Transverse colon (tissue), 4 donors: ENCODE results near the gene HS2ST1. TPM values are rescaled to one million over a fixed set of nuclear protein-coding genes. Genes with fewer than 3 reads are reported as not detected.

ENCODE experiments used
- DNase-seq: peaks from one replicate; pipeline ENCODE4 v3.0.0-alpha.2; 2019
- H3K27ac ChIP-seq, 4 donors: fragments of 200-600 bp; sonication (generic); 2 replicates each; pipeline ENCODE4 v1.5.1; 2016 to 2018; ENCODE audit warnings: inconsistent platforms in 4 of 4
- H3K27me3 ChIP-seq: fragments of 200-600 bp; sonication (generic); 2 replicates; pipeline ENCODE4 v1.5.1; 2017; ENCODE audit warnings: inconsistent platforms
- H3K36me3 ChIP-seq, 4 donors: fragments of 200-600 bp; sonication (generic); 2 replicates each; pipeline ENCODE4 v1.5.1; 2017 to 2019; ENCODE audit warnings: inconsistent platforms in 4 of 4
- H3K4me1 ChIP-seq, 4 donors: fragments of 200-600 bp; sonication (generic); 2 replicates each; pipeline ENCODE4 v1.5.1; 2017 to 2020; ENCODE audit warnings: inconsistent platforms in 4 of 4
- H3K4me3 ChIP-seq, 4 donors: fragments of 200-600 bp; sonication (generic); 1 replicate in 1 of 4; 2 replicates in 3 of 4; pipeline versions ENCODE4 v1.5.1 to v1.6.1; 2017 to 2019; ENCODE audit warnings: inconsistent platforms in 4 of 4
- H3K9me3 ChIP-seq, 2 donors: fragments of 200-600 bp; sonication (generic); 2 replicates each; pipeline ENCODE4 v1.5.1; 2017 to 2019; ENCODE audit warnings: inconsistent platforms in 2 of 2
- EP300 ChIP-seq: sonication (generic); formaldehyde crosslinking; IDR thresholded peaks from one replicate; pipeline ENCODE4 v1.6.1; 2017; ENCODE audit warnings: antibody characterized with exemption, low read depth
- POLR2A ChIP-seq: fragments of 450-650 bp; IDR thresholded peaks from one replicate; pipeline ENCODE4 v1.6.1; 2016; ENCODE audit warnings: antibody characterized with exemption, mild to moderate bottlenecking, moderate library complexity
- POLR2AphosphoS5 ChIP-seq, 3 donors: sonication (generic); formaldehyde crosslinking; IDR thresholded peaks; one replicate each; pipeline ENCODE4 v1.6.1; 2016; ENCODE audit warnings: antibody characterized with exemption in 3 of 3
- WGBS, 2 donors: methylation state at CpG; one replicate each; pipeline ENCODE4 v1.1.5; 2018; ENCODE audit warnings: low coverage in 1 of 2; 5-methylcytosine and 5-hydroxymethylcytosine counted together
- in situ Hi-C, 4 donors: fragments of 200-750 bp; cut with MboI; loops; one replicate each; pipeline versions ENCODE4 v1.15.0 to v1.15.1; 2017; ENCODE audit warnings: low sequenced_read_pairs in 3 of 4, low pct_ligation_motif_present in 1 of 4, low pct_unique_long_range_greater_than_20kb in 1 of 4
- intact Hi-C: fragments of 100-400 bp; cut with DNase I; formaldehyde crosslinking; loops from one replicate; pipeline ENCODE4 v1.15.1; 2023; ENCODE audit warnings: low total_unique reads
- total RNA-seq, 4 donors: library from RNA; depleted of rRNA; stranded (reverse); fragments of >200 nt; gene quantifications; one replicate each; pipeline ENCODE4 v1.1.0, GENCODE V29; 2016
- TF ChIP-seq, protein P1 (sequence below), 5 experiments: fragments of 200-600 bp in 3 of 5; fragments of 450-650 bp in 2 of 5; sonication (generic) in 3 of 5; IDR thresholded peaks; 1 replicate in 2 of 5; 2 replicates in 3 of 5; pipeline ENCODE4 v1.5.1; 2016 to 2017; ENCODE audit warnings: antibody characterized with exemption in 5 of 5, inconsistent platforms in 3 of 5, mild to moderate bottlenecking in 2 of 5, moderate library complexity in 1 of 5

Gene HS2ST1
- total RNA-seq, 4 donors from 2014 or later, result 1.9 to 17.1 (median 9.9) TPM

- TF ChIP-seq POLR2AphosphoS5 (IDR thresholded peaks at IDR 0.05), result no peak
- TF ChIP-seq, protein P1, sequence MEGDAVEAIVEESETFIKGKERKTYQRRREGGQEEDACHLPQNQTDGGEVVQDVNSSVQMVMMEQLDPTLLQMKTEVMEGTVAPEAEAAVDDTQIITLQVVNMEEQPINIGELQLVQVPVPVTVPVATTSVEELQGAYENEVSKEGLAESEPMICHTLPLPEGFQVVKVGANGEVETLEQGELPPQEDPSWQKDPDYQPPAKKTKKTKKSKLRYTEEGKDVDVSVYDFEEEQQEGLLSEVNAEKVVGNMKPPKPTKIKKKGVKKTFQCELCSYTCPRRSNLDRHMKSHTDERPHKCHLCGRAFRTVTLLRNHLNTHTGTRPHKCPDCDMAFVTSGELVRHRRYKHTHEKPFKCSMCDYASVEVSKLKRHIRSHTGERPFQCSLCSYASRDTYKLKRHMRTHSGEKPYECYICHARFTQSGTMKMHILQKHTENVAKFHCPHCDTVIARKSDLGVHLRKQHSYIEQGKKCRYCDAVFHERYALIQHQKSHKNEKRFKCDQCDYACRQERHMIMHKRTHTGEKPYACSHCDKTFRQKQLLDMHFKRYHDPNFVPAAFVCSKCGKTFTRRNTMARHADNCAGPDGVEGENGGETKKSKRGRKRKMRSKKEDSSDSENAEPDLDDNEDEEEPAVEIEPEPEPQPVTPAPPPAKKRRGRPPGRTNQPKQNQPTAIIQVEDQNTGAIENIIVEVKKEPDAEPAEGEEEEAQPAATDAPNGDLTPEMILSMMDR (IDR thresholded peaks at IDR 0.05), result no peak
- TF ChIP-seq POLR2A, result no peak
- TF ChIP-seq EP300, result no peak
- Histone ChIP-seq H3K27ac (no peak overlapping the region), H3K9me3 (no peaks in the 10 kb centered on the region), H3K36me3 (no peaks in the 10 kb centered on the region), H3K4me3 (no peak overlapping the region), H3K27me3 (no peaks in the 10 kb centered on the region), H3K4me1 (no peaks in the 10 kb centered on the region)
- no peak for DNase-seq
- intact Hi-C loops (no loop called here), in situ Hi-C loops (no loop called here)
- WGBS, 2 donors, result 80 to 84% methylated on average over 2 of the region's 2 CpGs
These were observed 119.9 kb downstream of the HS2ST1 start for GRCh38 chr1:87034351-87034750.

DNA sequence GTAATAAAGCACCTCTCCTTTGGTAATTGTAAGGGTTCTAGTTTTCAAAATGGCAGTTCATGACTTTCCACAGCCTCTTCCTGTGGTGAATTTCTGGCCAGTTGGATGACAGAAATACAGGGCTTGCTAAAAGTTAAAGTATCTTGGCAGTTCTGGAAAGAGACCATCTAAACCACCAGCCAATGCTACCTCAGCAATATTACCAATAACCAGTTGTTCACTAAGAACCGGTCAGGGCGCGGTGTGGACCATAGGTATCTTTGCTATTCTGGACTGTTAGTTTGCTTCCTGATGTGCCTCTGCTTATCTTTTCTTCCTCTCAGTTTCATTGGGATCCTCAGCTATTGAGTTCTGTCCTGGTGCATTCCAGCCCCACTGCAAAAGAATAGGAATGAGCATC lies 124.7 kb downstream of the HS2ST1 start:
- DNase-seq, result no peak
- H3K4me3 ChIP-seq, result no peak overlapping the region
- no peaks in the 10 kb centered on the region for H3K36me3 ChIP-seq
- H3K27ac ChIP-seq, result no peak overlapping the region
- WGBS, 2 donors, result 99 to 100% methylated on average over 3 of the region's 3 CpGs
- no peaks in the 10 kb centered on the region for H3K9me3 ChIP-seq
- no peaks in the 10 kb centered on the region for H3K27me3 ChIP-seq
- in situ Hi-C loops, result no loop called here
- TF ChIP-seq EP300 (no peak), POLR2A (no peak), POLR2AphosphoS5 (IDR thresholded peaks at IDR 0.05) (no peak)
- TF ChIP-seq, protein P1 (IDR thresholded peaks at IDR 0.05), result no peak
- intact Hi-C loops, result no loop called here
- no peaks in the 10 kb centered on the region for H3K4me1 ChIP-seq

- H3K27me3 ChIP-seq, result no peaks in the 10 kb centered on the region
- no peaks in the 10 kb centered on the region for H3K36me3 ChIP-seq
- H3K27ac ChIP-seq, result no peak overlapping the region
- DNase-seq, result no peak
- no peak overlapping the region for H3K4me3 ChIP-seq
- WGBS, 2 donors, result 72 to 76% methylated on average over 4 of the region's 4 CpGs
- no peaks in the 10 kb centered on the region for H3K4me1 ChIP-seq
- intact Hi-C loops (no loop called here), in situ Hi-C loops (no loop called here)
- peaks cover 0 to 2% of the 10 kb centered on the region in 2 donors for H3K9me3 ChIP-seq
- TF ChIP-seq EP300, result no peak
- TF ChIP-seq, protein P1 (IDR thresholded peaks at IDR 0.05), result no peak
These were observed 127.8 kb downstream of the HS2ST1 start for GRCh38 chr1:87042111-87042811.

DNA sequence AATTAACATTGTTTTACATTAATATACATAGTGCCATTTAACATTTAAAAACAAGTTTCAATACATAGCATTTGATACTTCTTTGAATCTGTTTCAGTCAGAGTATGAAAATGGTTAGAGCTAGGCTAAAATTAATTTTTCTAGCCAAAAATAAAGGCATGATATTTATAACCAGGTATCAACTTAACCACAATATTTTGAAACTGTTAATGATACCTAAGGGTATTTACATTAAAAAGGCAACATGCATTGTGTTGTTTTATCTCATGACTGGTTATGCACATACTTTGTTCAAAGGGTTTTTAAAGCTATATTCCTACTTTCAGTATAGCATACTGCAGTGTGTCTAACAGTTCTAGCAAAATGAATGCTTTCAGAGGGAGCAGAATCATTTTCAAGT lies 130.0 kb downstream of the HS2ST1 start:
- no peak overlapping the region for H3K4me3 ChIP-seq
- in situ Hi-C loops (no loop called here), intact Hi-C loops (no loop called here)
- peaks cover 0 to 12% of the 10 kb centered on the region in 2 donors for H3K9me3 ChIP-seq
- no peaks in the 10 kb centered on the region for H3K27me3 ChIP-seq
- no peak overlapping the region for H3K27ac ChIP-seq
- no peak for DNase-seq
- H3K36me3 ChIP-seq, result no peaks in the 10 kb centered on the region
- H3K4me1 ChIP-seq, result no peaks in the 10 kb centered on the region
- no peak for TF ChIP-seq POLR2A
- no peak for TF ChIP-seq EP300
- TF ChIP-seq, protein P1 (IDR thresholded peaks at IDR 0.05), result no peak
- TF ChIP-seq POLR2AphosphoS5 (IDR thresholded peaks at IDR 0.05), result no peak
